NCI-H1436 treated with DMSO at 0.1 percent for 48 hours (cell line): ENCODE data around the gene NTN1.

Experiments
- DNase-seq: peaks from one replicate; lab custom pipeline; 2025; lab: John Stamatoyannopoulos, UW

Gene NTN1

GRCh38 chr17:9218911-9219310 lies 197.6 kb downstream of the NTN1 start:
- no peak for DNase-seq

- DNase-seq, result no peak
These were observed 198.5 kb downstream of the NTN1 start for GRCh38 chr17:9219631-9220397.

GRCh38 chr17:9220398-9221146 lies 199.3 kb downstream of the NTN1 start:
- DNase-seq, result no peak

GRCh38 chr17:9221147-9221921 lies 200.0 kb downstream of the NTN1 start:
- DNase-seq, result no peak

- DNase-seq, result no peak
These were observed 200.5 kb downstream of the NTN1 start for GRCh38 chr17:9221922-9222180.

GRCh38 chr17:9223531-9223930 lies 202.2 kb downstream of the NTN1 start:
- no peak for DNase-seq

- DNase-seq, result no peak
These were observed 203.2 kb downstream of the NTN1 start for GRCh38 chr17:9224485-9224884.

- DNase-seq, result no peak
These were observed 204.2 kb downstream of the NTN1 start for GRCh38 chr17:9225305-9226101.

- DNase-seq, result no peak
These were observed 205.0 kb downstream of the NTN1 start for GRCh38 chr17:9226130-9226793.

- DNase-seq, result no peak
These were observed 205.5 kb downstream of the NTN1 start for GRCh38 chr17:9226794-9227135.

GRCh38 chr17:9227819-9228407 lies 206.6 kb downstream of the NTN1 start:
- no peak for DNase-seq

- no peak for DNase-seq
These were observed 207.3 kb downstream of the NTN1 start for GRCh38 chr17:9228408-9229159.

- no peak for DNase-seq
These were observed 208.0 kb downstream of the NTN1 start for GRCh38 chr17:9229160-9229825.

- DNase-seq, result no peak
These were observed 208.5 kb downstream of the NTN1 start for GRCh38 chr17:9229826-9230201.

GRCh38 chr17:9230346-9230745 lies 209.0 kb downstream of the NTN1 start:
- no peak for DNase-seq

- no peak for DNase-seq
These were observed 209.6 kb downstream of the NTN1 start for GRCh38 chr17:9230861-9231260.

- no peak for DNase-seq
These were observed 210.3 kb downstream of the NTN1 start for GRCh38 chr17:9231449-9232154.

GRCh38 chr17:9232155-9232475 lies 210.8 kb downstream of the NTN1 start:
- no peak for DNase-seq

- DNase-seq, result no peak
These were observed 211.4 kb downstream of the NTN1 start for GRCh38 chr17:9232591-9233270.
